K562 (cell line): Measurements from ENCODE around the gene UPF1. TPM values are rescaled to one million over a fixed set of nuclear protein-coding genes. Genes with fewer than 3 reads are reported as not detected.

Experiments
- CTCF ChIP-seq, 3 experiments: IDR thresholded peaks in 2 of 3; conservative IDR thresholded peaks in 1 of 3; 2 replicates each; pipeline ENCODE4 v1.5.1; 2011 to 2012; ENCODE audit warnings: low read length in 3 of 3, mild to moderate bottlenecking in 3 of 3, control low read depth in 2 of 3, improper control_type of control experiment in 1 of 3, inconsistent platforms in 1 of 3, low read depth in 1 of 3, mixed read lengths in 1 of 3, moderate library complexity in 1 of 3; ENCODE audit not compliant: insufficient read depth in 2 of 3
- HNRNPL ChIP-seq: fragments of 200-400 bp; formaldehyde crosslinking; IDR thresholded peaks from 2 replicates; pipeline ENCODE4 v1.6.1; 2017; ENCODE audit warnings: low read depth, mild to moderate bottlenecking, low read length
- KAT7 ChIP-seq: sonication (generic); formaldehyde crosslinking; IDR thresholded peaks from 2 replicates; pipeline ENCODE4 v1.8.0; 2022; ENCODE audit warnings: missing genetic modification reagents, mild to moderate bottlenecking, borderline replicate concordance
- L3MBTL2 ChIP-seq: fragments of 450-650 bp; IDR thresholded peaks from 2 replicates; pipeline ENCODE4 v1.6.1; 2016; ENCODE audit warnings: mild to moderate bottlenecking, moderate library complexity
- MBD1 ChIP-seq: fragments of 250-450 bp; sonication (Bioruptor Pico); IDR thresholded peaks from 2 replicates; pipeline ENCODE4 v1.8.0; 2022; ENCODE audit warnings: inconsistent platforms
- MYC ChIP-seq, 2 experiments: fragments of 250-450 bp in 1 of 2; sonication (Bioruptor Pico) in 1 of 2; IDR thresholded peaks; 2 replicates each; pipeline versions ENCODE4 v1.5.1 to v1.6.1; 2012 to 2021; ENCODE audit warnings: low read depth in 2 of 2, borderline replicate concordance in 1 of 2, improper control_type of control experiment in 1 of 2, low read length in 1 of 2, mild to moderate bottlenecking in 1 of 2, moderate library complexity in 1 of 2
- NRF1 ChIP-seq, 2 experiments: fragments of 450-650 bp; IDR thresholded peaks in 1 of 2; conservative IDR thresholded peaks in 1 of 2; 2 replicates each; pipeline ENCODE4 v1.6.1; 2014; ENCODE audit warnings: mild to moderate bottlenecking in 2 of 2
- PCBP2 ChIP-seq: fragments of 200-400 bp; formaldehyde crosslinking; IDR thresholded peaks from 2 replicates; pipeline ENCODE4 v1.6.1; 2018; ENCODE audit warnings: low read length, low read depth, mild to moderate bottlenecking, moderate library complexity; ENCODE audit not compliant: poor library complexity, severe bottlenecking
- SMAD3 ChIP-seq: fragments of 450-650 bp; formaldehyde crosslinking; conservative IDR thresholded peaks from 2 replicates; pipeline ENCODE4 v1.4.0; 2020; ENCODE audit warnings: mild to moderate bottlenecking
- ZBTB1 ChIP-seq: sonication (generic); formaldehyde crosslinking; IDR thresholded peaks from 2 replicates; pipeline ENCODE4 v1.8.1; 2023; ENCODE audit warnings: missing genetic modification reagents, low read depth, mild to moderate bottlenecking, borderline replicate concordance
- ZBTB2 ChIP-seq: fragments of 450-650 bp; IDR thresholded peaks from 2 replicates; pipeline ENCODE4 v1.6.1; 2016; ENCODE audit warnings: antibody characterized with exemption
- ZBTB7A ChIP-seq: IDR thresholded peaks from 2 replicates; pipeline ENCODE4 v1.6.1; 2011; ENCODE audit warnings: low read depth, mild to moderate bottlenecking, low read length, moderate library complexity, borderline replicate concordance; ENCODE audit not compliant: control insufficient read depth
- ZFX ChIP-seq: sonication (generic); formaldehyde crosslinking; IDR thresholded peaks from 2 replicates; pipeline ENCODE4 v1.8.0; 2022; ENCODE audit warnings: mild to moderate bottlenecking, missing genetic modification reagents, moderate library complexity
- polyA plus RNA-seq, 8 experiments: library from polyadenylated mRNA; depleted of rRNA in 4 of 8; stranded (reverse) in 5 of 8; unstranded in 3 of 8; fragments of >200 nt; fragmentation: Nextera tagmentation in 2 of 8; fragmentation: Illumina TruSeq in 1 of 8; extraction: Ambion mirVana in 2 of 8; extraction: Trizol in 1 of 8; gene quantifications; 2 replicates each; pipeline versions ENCODE4 v1.2.1 to v1.2.3, GENCODE V29; 2011 to 2014; ENCODE audit warnings: inconsistent platforms in 1 of 8, missing spikeins in 1 of 8
- total RNA-seq, 7 experiments: library from RNA; depleted of rRNA in 6 of 7; stranded (reverse); fragments of >200 nt in 6 of 7; fragmentation: Illumina TruSeq in 2 of 7; extraction: Trizol in 2 of 7; gene quantifications; 2 replicates each; pipeline versions ENCODE4 v1.2.1 to v1.2.3, GENCODE V29; 2011 to 2021; ENCODE audit warnings: low replicate concordance in 1 of 7
- TF ChIP-seq, protein P1 (sequence below), 2 experiments: IDR thresholded peaks; 2 replicates each; pipeline ENCODE4 v1.6.1; 2012; ENCODE audit warnings: improper control_type of control experiment in 2 of 2, low read depth in 2 of 2, low read length in 2 of 2, borderline replicate concordance in 1 of 2
- TF ChIP-seq, protein P2 (sequence below), 3 experiments: fragments of 200-800 bp in 1 of 3; sonication (Bioruptor generic) in 1 of 3; sonication (generic) in 1 of 3; formaldehyde crosslinking in 1 of 3; IDR thresholded peaks; 2 replicates each; pipeline versions ENCODE4 v1.6.1 to v1.8.0; 2016 to 2022; ENCODE audit warnings: mild to moderate bottlenecking in 2 of 3, missing compliant biosample characterization in 2 of 3, missing genetic modification characterization in 2 of 3, missing genetic modification reagents in 1 of 3

UPF1 gene
- total and polyA plus RNA-seq, 9 of the 15 experiments (the other 6 are each of a cell fraction or from before 2014, with no cell fraction given), result 0.34 to 103 (median 27.9) TPM

GRCh38 chr19:18895038-18895823 lies 63.5 kb downstream of the UPF1 start (continued):
- TF ChIP-seq KAT7 (CRISPR knock-in tag), result peak; percentile 83; the same call in 1 of the 2 replicates
- peak; percentile 71 to 87 (median 80) for TF ChIP-seq CTCF (IDR thresholded peaks at IDR 0.05 in 2 of 3, conservative IDR thresholded peaks at IDR 0.05 in 1 of 3; ENCODE audit: insufficient read depth in 2 of 3, low read depth in 1 of 3, low read length in 3 of 3)
- peak; percentile 57; the same call in 1 of the 2 replicates for TF ChIP-seq ZBTB7A
- TF ChIP-seq ZBTB1 (CRISPR knock-in tag), result 0 out of 2 replicates have a peak, but pooled peaks have one; percentile 33
- TF ChIP-seq MBD1 (CRISPR knock-in tag), result no peak
- TF ChIP-seq PCBP2, result no peak
- TF ChIP-seq L3MBTL2, result 0 out of 2 replicates have a peak, but pooled peaks have one; percentile 60
- TF ChIP-seq ZBTB2, result 0 out of 2 replicates have a peak, but pooled peaks have one; percentile 25
- TF ChIP-seq NRF1 (conservative IDR thresholded peaks at IDR 0.05 in 1 of 2, IDR thresholded peaks at IDR 0.05 in 1 of 2), result peak; percentile 36 to 37; a peak in 2 of 4 replicates
- TF ChIP-seq, protein P1, sequence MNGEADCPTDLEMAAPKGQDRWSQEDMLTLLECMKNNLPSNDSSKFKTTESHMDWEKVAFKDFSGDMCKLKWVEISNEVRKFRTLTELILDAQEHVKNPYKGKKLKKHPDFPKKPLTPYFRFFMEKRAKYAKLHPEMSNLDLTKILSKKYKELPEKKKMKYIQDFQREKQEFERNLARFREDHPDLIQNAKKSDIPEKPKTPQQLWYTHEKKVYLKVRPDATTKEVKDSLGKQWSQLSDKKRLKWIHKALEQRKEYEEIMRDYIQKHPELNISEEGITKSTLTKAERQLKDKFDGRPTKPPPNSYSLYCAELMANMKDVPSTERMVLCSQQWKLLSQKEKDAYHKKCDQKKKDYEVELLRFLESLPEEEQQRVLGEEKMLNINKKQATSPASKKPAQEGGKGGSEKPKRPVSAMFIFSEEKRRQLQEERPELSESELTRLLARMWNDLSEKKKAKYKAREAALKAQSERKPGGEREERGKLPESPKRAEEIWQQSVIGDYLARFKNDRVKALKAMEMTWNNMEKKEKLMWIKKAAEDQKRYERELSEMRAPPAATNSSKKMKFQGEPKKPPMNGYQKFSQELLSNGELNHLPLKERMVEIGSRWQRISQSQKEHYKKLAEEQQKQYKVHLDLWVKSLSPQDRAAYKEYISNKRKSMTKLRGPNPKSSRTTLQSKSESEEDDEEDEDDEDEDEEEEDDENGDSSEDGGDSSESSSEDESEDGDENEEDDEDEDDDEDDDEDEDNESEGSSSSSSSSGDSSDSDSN (IDR thresholded peaks at IDR 0.05; ENCODE audit: borderline replicate concordance in 1 of 2, low read depth in 2 of 2, low read length in 2 of 2), result 0 out of 4 replicates have a peak, but pooled peaks of 1 of the 2 experiments have one; percentile 30
- TF ChIP-seq, protein P2, sequence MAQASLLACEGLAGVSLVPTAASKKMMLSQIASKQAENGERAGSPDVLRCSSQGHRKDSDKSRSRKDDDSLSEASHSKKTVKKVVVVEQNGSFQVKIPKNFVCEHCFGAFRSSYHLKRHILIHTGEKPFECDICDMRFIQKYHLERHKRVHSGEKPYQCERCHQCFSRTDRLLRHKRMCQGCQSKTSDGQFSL (CRISPR knock-in tag; IDR thresholded peaks at IDR 0.05), result no peak
- TF ChIP-seq, protein P2 (tag; IDR thresholded peaks at IDR 0.05), result no peak
- TF ChIP-seq MYC (IDR thresholded peaks at IDR 0.05; ENCODE audit: low read depth, low read length), result 0 out of 2 replicates have a peak, but pooled peaks have one; percentile 24
- TF ChIP-seq MYC (CRISPR knock-in tag; IDR thresholded peaks at IDR 0.05; ENCODE audit: borderline replicate concordance, low read depth), result no peak
- TF ChIP-seq ZFX (CRISPR knock-in tag), result peak; percentile 61
- TF ChIP-seq HNRNPL, result no peak
- no peak for TF ChIP-seq SMAD3
